HCT116 (cell line): Measurements from ENCODE around the gene POM121C.
"Not testable (repeated sequence)": the region's sequence is repeated elsewhere in the genome, so short reads cannot be mapped to it uniquely, and the experiment has no call there.

Experiments used
- CBX3 ChIP-seq: IDR thresholded peaks from 2 replicates; pipeline ENCODE4 v1.6.1; 2012; ENCODE audit warnings: low read depth
- ELF1 ChIP-seq: IDR thresholded peaks from 2 replicates; pipeline ENCODE4 v1.6.1; 2012; ENCODE audit warnings: low read depth, borderline replicate concordance
- EZH2 ChIP-seq: fragments of 200-600 bp; sonication (generic); IDR thresholded peaks from 2 replicates; pipeline ENCODE4 v1.6.1; 2017; ENCODE audit warnings: antibody characterized with exemption, mixed run types
- EZH2phosphoT487 ChIP-seq: fragments of 200-600 bp; IDR thresholded peaks from 2 replicates; pipeline ENCODE4 v1.6.1; 2018; ENCODE audit warnings: antibody characterized with exemption, borderline replicate concordance
- FOSL1 ChIP-seq: IDR thresholded peaks from 2 replicates; pipeline ENCODE4 v1.6.1; 2012; ENCODE audit warnings: low read depth
- POLR2A ChIP-seq: IDR thresholded peaks from 2 replicates; pipeline ENCODE4 v1.7.0; 2011; ENCODE audit warnings: borderline replicate concordance; ENCODE audit not compliant: insufficient read depth, insufficient read length; ENCODE audit errors: extremely low read depth
- POLR2AphosphoS5 ChIP-seq: IDR thresholded peaks from 2 replicates; pipeline ENCODE4 v1.6.1; 2011; ENCODE audit warnings: mild to moderate bottlenecking, low read depth, low read length, moderate library complexity
- RAD21 ChIP-seq: IDR thresholded peaks from 2 replicates; pipeline ENCODE4 v1.6.1; 2012; ENCODE audit warnings: low read depth, mild to moderate bottlenecking
- SP1 ChIP-seq: IDR thresholded peaks from 2 replicates; pipeline ENCODE4 v1.6.1; 2012; ENCODE audit warnings: low read depth
- SRF ChIP-seq: IDR thresholded peaks from 2 replicates; pipeline ENCODE4 v1.6.1; 2012; ENCODE audit warnings: low read depth
- TCF7L2 ChIP-seq: IDR thresholded peaks from 2 replicates; pipeline ENCODE4 v1.7.0; 2011; ENCODE audit warnings: borderline replicate concordance, inconsistent platforms; ENCODE audit not compliant: insufficient read depth, insufficient read length; ENCODE audit errors: extremely low read depth
- TF ChIP-seq, protein P1 (sequence below), 3 experiments: fragments of 200-600 bp in 1 of 3; sonication (generic) in 1 of 3; IDR thresholded peaks in 2 of 3; conservative IDR thresholded peaks in 1 of 3; 2 replicates each; pipeline ENCODE4 v1.5.1; 2012 to 2017; ENCODE audit warnings: low read depth in 2 of 3, low read length in 2 of 3, antibody characterized with exemption in 1 of 3, borderline replicate concordance in 1 of 3, control low read depth in 1 of 3, mild to moderate bottlenecking in 1 of 3, mixed read lengths in 1 of 3, mixed run types in 1 of 3, moderate library complexity in 1 of 3; ENCODE audit not compliant: insufficient read depth in 1 of 3
- TF ChIP-seq, protein P2 (sequence below): IDR thresholded peaks from 2 replicates; pipeline ENCODE4 v1.6.1; 2011; ENCODE audit warnings: mild to moderate bottlenecking, low read length, moderate library complexity; ENCODE audit not compliant: insufficient replicate concordance; ENCODE audit errors: extremely low read depth
- TF ChIP-seq, protein P3 (sequence below): IDR thresholded peaks from 2 replicates; pipeline ENCODE4 v1.6.1; 2012

DNA sequence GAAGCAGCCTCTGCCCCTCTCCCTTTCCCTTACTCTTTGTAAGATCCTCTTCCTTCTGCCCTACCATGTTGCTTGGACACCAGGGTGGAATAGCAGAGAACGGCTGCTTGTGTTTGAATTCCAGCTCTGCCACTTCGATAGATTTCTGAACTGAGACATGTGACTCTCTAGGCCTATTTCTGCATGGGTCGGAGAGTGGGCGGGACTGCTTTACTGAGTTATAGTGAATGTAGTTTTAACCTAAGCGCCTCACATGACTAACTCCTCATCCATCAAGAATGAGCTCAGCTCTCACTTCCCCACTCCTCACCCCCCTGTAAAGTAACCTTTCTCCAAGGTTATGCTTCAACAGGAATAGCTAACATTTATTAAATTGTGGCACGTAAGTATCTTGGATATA is 71.9 kb downstream of the POM121C start:
- TF ChIP-seq, protein P1, sequence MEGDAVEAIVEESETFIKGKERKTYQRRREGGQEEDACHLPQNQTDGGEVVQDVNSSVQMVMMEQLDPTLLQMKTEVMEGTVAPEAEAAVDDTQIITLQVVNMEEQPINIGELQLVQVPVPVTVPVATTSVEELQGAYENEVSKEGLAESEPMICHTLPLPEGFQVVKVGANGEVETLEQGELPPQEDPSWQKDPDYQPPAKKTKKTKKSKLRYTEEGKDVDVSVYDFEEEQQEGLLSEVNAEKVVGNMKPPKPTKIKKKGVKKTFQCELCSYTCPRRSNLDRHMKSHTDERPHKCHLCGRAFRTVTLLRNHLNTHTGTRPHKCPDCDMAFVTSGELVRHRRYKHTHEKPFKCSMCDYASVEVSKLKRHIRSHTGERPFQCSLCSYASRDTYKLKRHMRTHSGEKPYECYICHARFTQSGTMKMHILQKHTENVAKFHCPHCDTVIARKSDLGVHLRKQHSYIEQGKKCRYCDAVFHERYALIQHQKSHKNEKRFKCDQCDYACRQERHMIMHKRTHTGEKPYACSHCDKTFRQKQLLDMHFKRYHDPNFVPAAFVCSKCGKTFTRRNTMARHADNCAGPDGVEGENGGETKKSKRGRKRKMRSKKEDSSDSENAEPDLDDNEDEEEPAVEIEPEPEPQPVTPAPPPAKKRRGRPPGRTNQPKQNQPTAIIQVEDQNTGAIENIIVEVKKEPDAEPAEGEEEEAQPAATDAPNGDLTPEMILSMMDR (IDR thresholded peaks at IDR 0.05 in 2 of 3, conservative IDR thresholded peaks at IDR 0.05 in 1 of 3; ENCODE audit: borderline replicate concordance in 1 of 3, insufficient read depth in 1 of 3, low read depth in 2 of 3, low read length in 2 of 3): not testable (repeated sequence)
- TF ChIP-seq EZH2phosphoT487, POLR2AphosphoS5, TCF7L2, FOSL1, POLR2A, RAD21, SRF, SP1, CBX3, EZH2, ELF1: not testable (repeated sequence)
- TF ChIP-seq, protein P2, sequence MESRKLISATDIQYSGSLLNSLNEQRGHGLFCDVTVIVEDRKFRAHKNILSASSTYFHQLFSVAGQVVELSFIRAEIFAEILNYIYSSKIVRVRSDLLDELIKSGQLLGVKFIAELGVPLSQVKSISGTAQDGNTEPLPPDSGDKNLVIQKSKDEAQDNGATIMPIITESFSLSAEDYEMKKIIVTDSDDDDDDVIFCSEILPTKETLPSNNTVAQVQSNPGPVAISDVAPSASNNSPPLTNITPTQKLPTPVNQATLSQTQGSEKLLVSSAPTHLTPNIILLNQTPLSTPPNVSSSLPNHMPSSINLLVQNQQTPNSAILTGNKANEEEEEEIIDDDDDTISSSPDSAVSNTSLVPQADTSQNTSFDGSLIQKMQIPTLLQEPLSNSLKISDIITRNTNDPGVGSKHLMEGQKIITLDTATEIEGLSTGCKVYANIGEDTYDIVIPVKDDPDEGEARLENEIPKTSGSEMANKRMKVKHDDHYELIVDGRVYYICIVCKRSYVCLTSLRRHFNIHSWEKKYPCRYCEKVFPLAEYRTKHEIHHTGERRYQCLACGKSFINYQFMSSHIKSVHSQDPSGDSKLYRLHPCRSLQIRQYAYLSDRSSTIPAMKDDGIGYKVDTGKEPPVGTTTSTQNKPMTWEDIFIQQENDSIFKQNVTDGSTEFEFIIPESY: not testable (repeated sequence)
- TF ChIP-seq, protein P3, sequence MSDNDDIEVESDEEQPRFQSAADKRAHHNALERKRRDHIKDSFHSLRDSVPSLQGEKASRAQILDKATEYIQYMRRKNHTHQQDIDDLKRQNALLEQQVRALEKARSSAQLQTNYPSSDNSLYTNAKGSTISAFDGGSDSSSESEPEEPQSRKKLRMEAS: not testable (repeated sequence)
